H1 (cell line): ENCODE data around the gene WDR49. TPM values are rescaled to one million over a fixed set of nuclear protein-coding genes. Genes with fewer than 3 reads are reported as not detected.

Source experiments
- CTCF ChIA-PET: fragments of 300-600 bp; sonication (Branson Sonifier 250); formaldehyde crosslinking; loops from one replicate; lab custom pipeline; 2021; ENCODE audit not compliant: partially characterized antibody; lab: Charles Lee
- POLR2A ChIA-PET: fragments of 300-600 bp; sonication (Branson Sonifier 250); formaldehyde crosslinking; loops from one replicate; lab custom pipeline; 2021; ENCODE audit warnings: inconsistent platforms; ENCODE audit not compliant: partially characterized antibody; lab: Charles Lee
- DNase-seq, 2 experiments: peaks; one replicate each; pipeline versions ENCODE4 v3.0.0 to v3.0.0-alpha.2; 2010 to 2022; ENCODE audit warnings: low spot score in 2 of 2, low read depth in 1 of 2, mixed read lengths in 1 of 2
- FAIRE-seq: peaks from 2 replicates; lab custom pipeline; 2011; peaks lifted over from hg19 to GRCh38; lab: Jason Lieb, UNC
- H2AFZ ChIP-seq: 2 replicates; pipeline ENCODE4 v1.8.1; 2012; ENCODE audit warnings: low read length, inconsistent platforms
- H2AK5ac ChIP-seq: 2 replicates; pipeline ENCODE4 v1.6.1; 2013; ENCODE audit warnings: low read depth, low read length
- H2BK120ac ChIP-seq: replicated peaks from 2 replicates; pipeline ENCODE3; 2013; ENCODE audit warnings: low read depth, low read length, inconsistent platforms
- H2BK12ac ChIP-seq: 2 replicates; pipeline ENCODE4 v1.6.1; 2013; ENCODE audit warnings: low read depth, low read length
- H2BK15ac ChIP-seq: 2 replicates; pipeline ENCODE4 v1.6.1; 2013; ENCODE audit warnings: low read length
- H2BK20ac ChIP-seq: 2 replicates; pipeline ENCODE4 v1.6.1; 2013; ENCODE audit warnings: low read length
- H2BK5ac ChIP-seq: 2 replicates; pipeline ENCODE4 v1.6.1; 2013; ENCODE audit warnings: low read depth, low read length
- H3K14ac ChIP-seq: 2 replicates; pipeline ENCODE4 v1.6.1; 2013; ENCODE audit warnings: inconsistent platforms; ENCODE audit not compliant: insufficient read length
- H3K18ac ChIP-seq: 2 replicates; pipeline ENCODE4 v1.6.1; 2013; ENCODE audit warnings: low read length; ENCODE audit errors: extremely low read depth
- H3K23ac ChIP-seq: 2 replicates; pipeline ENCODE4 v1.6.1; 2013; ENCODE audit warnings: inconsistent platforms; ENCODE audit not compliant: insufficient read length
- H3K23me2 ChIP-seq: 2 replicates; pipeline ENCODE4 v1.6.1; 2013; ENCODE audit warnings: low read depth, low read length
- H3K27ac ChIP-seq: 2 replicates; pipeline ENCODE4 v1.6.1; 2011; ENCODE audit warnings: low read depth, low read length, inconsistent platforms
- H3K27me3 ChIP-seq, 4 experiments: replicated peaks in 1 of 4; 1 replicate in 1 of 4; 2 replicates in 3 of 4; pipeline versions ENCODE4 v1.6.1 to v1.8.1; 2011 to 2013; ENCODE audit warnings: low read length in 3 of 4, mild to moderate bottlenecking in 3 of 4, inconsistent platforms in 2 of 4, mixed read lengths in 2 of 4, moderate library complexity in 1 of 4; ENCODE audit not compliant: control insufficient read depth in 3 of 4, insufficient read depth in 3 of 4; ENCODE audit errors: extremely low read depth in 1 of 4
- H3K36me3 ChIP-seq, 4 experiments: 2 replicates each; pipeline versions ENCODE4 v1.6.1 to v1.8.1; 2011 to 2013; ENCODE audit warnings: mild to moderate bottlenecking in 4 of 4, low read length in 3 of 4, moderate library complexity in 2 of 4, control low read depth in 1 of 4, inconsistent platforms in 1 of 4; ENCODE audit not compliant: insufficient read depth in 4 of 4, control insufficient read depth in 2 of 4
- H3K4ac ChIP-seq: replicated peaks from 2 replicates; pipeline ENCODE3; 2013; ENCODE audit warnings: low read length, low read depth, mixed read lengths, inconsistent platforms; ENCODE audit not compliant: insufficient read length
- H3K4me1 ChIP-seq, 4 experiments: replicated peaks in 1 of 4; 1 replicate in 1 of 4; 2 replicates in 3 of 4; pipeline versions ENCODE4 v1.6.1 to v1.8.1; 2011 to 2013; ENCODE audit warnings: low read length in 3 of 4, inconsistent platforms in 2 of 4, mixed read lengths in 1 of 4; ENCODE audit not compliant: insufficient read depth in 4 of 4, control insufficient read depth in 3 of 4
- H3K4me2 ChIP-seq, 2 experiments: 2 replicates each; pipeline versions ENCODE4 v1.6.1 to v1.8.1; 2011 to 2013; ENCODE audit warnings: low read depth in 2 of 2, low read length in 2 of 2, control low read depth in 1 of 2, inconsistent platforms in 1 of 2, mild to moderate bottlenecking in 1 of 2; ENCODE audit not compliant: insufficient read depth in 1 of 2
- H3K4me3 ChIP-seq, 4 experiments: fragments of 200-600, 300-600 bp in 1 of 4; sonication (generic), shearing (Covaris generic), sonication (Bioruptor Twin) in 1 of 4; 2 replicates each; pipeline versions ENCODE4 v1.5.1 to v1.8.1; 2011 to 2016; ENCODE audit warnings: low read length in 4 of 4, low read depth in 3 of 4, control low read depth in 2 of 4, inconsistent platforms in 2 of 4, mild to moderate bottlenecking in 2 of 4, mixed read lengths in 1 of 4, moderate library complexity in 1 of 4; ENCODE audit not compliant: insufficient read depth in 2 of 4; ENCODE audit errors: extremely low read depth in 1 of 4
- H3K56ac ChIP-seq: replicated peaks from 2 replicates; pipeline ENCODE3; 2013; ENCODE audit warnings: low read depth, mild to moderate bottlenecking, mixed read lengths, low read length, inconsistent platforms; ENCODE audit not compliant: insufficient read length
- H3K79me1 ChIP-seq: 2 replicates; pipeline ENCODE4 v1.6.1; 2013; ENCODE audit warnings: low read depth, low read length, control low read depth
- H3K79me2 ChIP-seq, 2 experiments: 2 replicates each; pipeline versions ENCODE4 v1.6.1 to v1.8.1; 2012 to 2013; ENCODE audit warnings: low read length in 2 of 2, mild to moderate bottlenecking in 2 of 2, inconsistent platforms in 1 of 2; ENCODE audit not compliant: insufficient read depth in 2 of 2, control insufficient read depth in 1 of 2
- H3K9ac ChIP-seq, 4 experiments: replicated peaks in 1 of 4; 1 replicate in 1 of 4; 2 replicates in 3 of 4; pipeline versions ENCODE4 v1.6.1 to v1.8.1; 2011 to 2013; ENCODE audit warnings: low read depth in 3 of 4, low read length in 3 of 4, control low read depth in 2 of 4, mild to moderate bottlenecking in 2 of 4, moderate library complexity in 2 of 4, inconsistent platforms in 1 of 4; ENCODE audit errors: extremely low read depth in 1 of 4
- H3K9me3 ChIP-seq, 2 experiments: 2 replicates each; pipeline versions ENCODE4 v1.6.1 to v1.8.1; 2012 to 2013; ENCODE audit warnings: mild to moderate bottlenecking in 2 of 2, moderate library complexity in 2 of 2, control low read depth in 1 of 2, inconsistent platforms in 1 of 2, low read depth in 1 of 2, low read length in 1 of 2, mixed read lengths in 1 of 2; ENCODE audit not compliant: insufficient read depth in 2 of 2
- H4K20me1 ChIP-seq, 2 experiments: replicated peaks in 1 of 2; 2 replicates each; pipeline versions ENCODE3 to v1.8.1; 2011 to 2013; ENCODE audit warnings: inconsistent platforms in 2 of 2, low read length in 2 of 2, mild to moderate bottlenecking in 1 of 2; ENCODE audit not compliant: insufficient read depth in 2 of 2, control insufficient read depth in 1 of 2
- H4K5ac ChIP-seq: 2 replicates; pipeline ENCODE4 v1.6.1; 2013; ENCODE audit warnings: low read length, low read depth, mixed read lengths, inconsistent platforms; ENCODE audit not compliant: insufficient read length
- H4K8ac ChIP-seq: 2 replicates; pipeline ENCODE4 v1.8.0; 2013; ENCODE audit warnings: mild to moderate bottlenecking, moderate library complexity, low read length, inconsistent platforms; ENCODE audit not compliant: insufficient read depth; ENCODE audit errors: extremely low read depth
- H4K91ac ChIP-seq: replicated peaks from 2 replicates; pipeline ENCODE3; 2013; ENCODE audit warnings: low read length, mixed read lengths, inconsistent platforms; ENCODE audit not compliant: insufficient read length
- CBX5 ChIP-seq: fragments of 300-800, 300-1000 bp; sonication (generic); IDR thresholded peaks from 2 replicates; pipeline ENCODE4 v1.7.1; 2016; ENCODE audit warnings: antibody characterized with exemption, low read length, low read depth
- KDM5A ChIP-seq: fragments of 200-600 bp; IDR thresholded peaks from 2 replicates; pipeline ENCODE4 v1.7.1; 2012; ENCODE audit warnings: mild to moderate bottlenecking, low read length, inconsistent platforms, mixed read lengths
- MAFK ChIP-seq: IDR thresholded peaks from 2 replicates; pipeline ENCODE4 v1.6.1; 2012; ENCODE audit warnings: low read depth, mild to moderate bottlenecking, improper control_type of control experiment, low read length
- POU5F1 ChIP-seq: IDR thresholded peaks from 2 replicates; pipeline ENCODE4 v1.6.1; 2011; ENCODE audit warnings: low read depth, mild to moderate bottlenecking, low read length, moderate library complexity
- TAF7 ChIP-seq: optimal IDR thresholded peaks from 2 replicates; pipeline ENCODE3; 2011; ENCODE audit warnings: low read depth, mild to moderate bottlenecking, inconsistent platforms, low read length, moderate library complexity, borderline replicate concordance
- WGBS, 2 experiments: shearing (Covaris generic) in 1 of 2; methylation state at CpG; one replicate each; pipeline versions ENCODE4 v1.1.6 to v1.1.7; 2013 to 2015; ENCODE audit warnings: low lambda C conversion rate in 2 of 2, mixed read lengths in 2 of 2, inconsistent platforms in 1 of 2, low coverage in 1 of 2, missing lambda C conversion rate in 1 of 2; ENCODE audit not compliant: insufficient replicate concordance in 2 of 2, insufficient coverage in 1 of 2, insufficient read length in 1 of 2; ENCODE audit errors: extremely low coverage in 1 of 2, missing lambda C conversion rate in 1 of 2; 5-methylcytosine and 5-hydroxymethylcytosine counted together
- polyA plus RNA-seq, 7 experiments: library from polyadenylated mRNA; depleted of rRNA in 3 of 7; stranded (reverse) in 5 of 7; unstranded in 2 of 7; fragments of >200 nt in 5 of 7; fragments of 200-250 nt in 2 of 7; gene quantifications; 1 replicate in 5 of 7; 2 replicates in 1 of 7; 4 replicates in 1 of 7; pipeline versions ENCODE4 v1.2.1 to v1.2.3, GENCODE V29; 2011 to 2013; ENCODE audit warnings: missing spikeins in 2 of 7, mixed read lengths in 2 of 7
- total RNA-seq: library from RNA; stranded (reverse); fragmentation: NEBNext Ultra II Directional; extraction: Animal tissue kit (Norgen Biotek cat#: 25700); gene quantifications from 2 replicates; pipeline ENCODE4 v1.2.1, GENCODE V29; 2021

WDR49 gene
- total and polyA plus RNA-seq, 2 of the 8 experiments (the other 6 are each of a cell fraction or from before 2014, with no cell fraction given), result 0.50 to 1.7 TPM

GRCh38 chr3:167631471-167631870 lies 22.3 kb downstream of the WDR49 start:
- ChIA-PET CTCF (interaction anchor here (0.7 to 1.7 kb wide), 5 partner anchors 14 to 860 kb away, joined by 3 to 7 read pairs (median 4); partner anchors contain the start of gene ZBBX), POLR2A (no interaction called here)

More at GRCh38 chr3:167631471-167631870, 22.3 kb downstream of the WDR49 start:
- Histone ChIP-seq H3K79me1 (no peaks in the 10 kb centered on the region), H3K56ac (no peak overlapping the region), H3K14ac (no peak overlapping the region), H3K18ac (no peak overlapping the region), H3K23me2 (no peaks in the 10 kb centered on the region), H3K27me3 (no peaks in the 10 kb centered on the region), H4K8ac (no peak overlapping the region), H3K4me3 (no peak overlapping the region), H3K79me2 (no peaks in the 10 kb centered on the region), H2BK15ac (no peak overlapping the region), H3K4me2 (no peak overlapping the region), H3K36me3 (no peaks in the 10 kb centered on the region), H3K4ac (no peak overlapping the region), H4K5ac (no peak overlapping the region), H4K91ac (no peak overlapping the region), H2BK20ac (no peak overlapping the region), H3K9me3 (no peaks in the 10 kb centered on the region), H3K27ac (no peak overlapping the region), H2BK120ac (no peak overlapping the region), H2BK12ac (no peak overlapping the region), H2BK5ac (no peak overlapping the region), H2AK5ac (no peak overlapping the region), H3K9ac (no peak overlapping the region), H4K20me1 (no peaks in the 10 kb centered on the region), H2AFZ (no peak overlapping the region), H3K23ac (no peak overlapping the region), H3K4me1 (no peaks in the 10 kb centered on the region)
- WGBS, 2 experiments, result 88% methylated on average over 5 of the region's 5 CpGs; no CpG with 5 or more reads in 1 of the 2 experiments
- DNase-seq (no peak), FAIRE-seq (no peak)
- TF ChIP-seq MAFK, result no peak
- no peak for TF ChIP-seq TAF7
- no peak for TF ChIP-seq KDM5A
- TF ChIP-seq CBX5, result no peak
- TF ChIP-seq POU5F1, result no peak
